HL-60 (cell line): ENCODE measurements around the gene BTBD2.

Source experiments
- DNase-seq, 2 experiments: peaks; one replicate each; pipeline ENCODE4 v3.0.0-alpha.2; 2010 to 2020; ENCODE audit warnings: low read depth in 1 of 2, low spot score in 1 of 2
- H3K27ac ChIP-seq: fragments of 250-450 bp; sonication (Bioruptor Pico); replicated peaks from 2 replicates; pipeline ENCODE4 v1.5.1; 2020; ENCODE audit warnings: mild to moderate bottlenecking, moderate library complexity
- H3K27me3 ChIP-seq: fragments of 250-450 bp; sonication (Bioruptor Pico); 2 replicates; pipeline ENCODE4 v1.5.1; 2021; ENCODE audit warnings: mild to moderate bottlenecking, moderate library complexity; ENCODE audit not compliant: insufficient read depth, poor library complexity, severe bottlenecking
- H3K4me3 ChIP-seq: replicated peaks from 2 replicates; pipeline ENCODE4 v1.5.1; 2011; ENCODE audit warnings: mild to moderate bottlenecking, control low read depth, low read length; ENCODE audit not compliant: insufficient read depth
- GABPA ChIP-seq: IDR thresholded peaks from 2 replicates; pipeline ENCODE4 v1.6.1; 2012; ENCODE audit warnings: low read depth
- POLR2AphosphoS5 ChIP-seq: IDR thresholded peaks from 2 replicates; pipeline ENCODE4 v1.6.1; 2012; ENCODE audit warnings: low read depth
- SPI1 ChIP-seq: IDR thresholded peaks from 2 replicates; pipeline ENCODE4 v1.6.1; 2012; ENCODE audit warnings: low read depth, mild to moderate bottlenecking, borderline replicate concordance
- TF ChIP-seq, protein P1 (sequence below): IDR thresholded peaks from one replicate; pipeline ENCODE4 v1.5.1; 2011; ENCODE audit warnings: low read length, control low read depth, inconsistent platforms; ENCODE audit not compliant: insufficient read depth
- TF ChIP-seq, protein P2 (sequence below): IDR thresholded peaks from 2 replicates; pipeline ENCODE4 v1.6.1; 2012; ENCODE audit warnings: low read depth; ENCODE audit not compliant: insufficient replicate concordance

The BTBD2 gene

DNA sequence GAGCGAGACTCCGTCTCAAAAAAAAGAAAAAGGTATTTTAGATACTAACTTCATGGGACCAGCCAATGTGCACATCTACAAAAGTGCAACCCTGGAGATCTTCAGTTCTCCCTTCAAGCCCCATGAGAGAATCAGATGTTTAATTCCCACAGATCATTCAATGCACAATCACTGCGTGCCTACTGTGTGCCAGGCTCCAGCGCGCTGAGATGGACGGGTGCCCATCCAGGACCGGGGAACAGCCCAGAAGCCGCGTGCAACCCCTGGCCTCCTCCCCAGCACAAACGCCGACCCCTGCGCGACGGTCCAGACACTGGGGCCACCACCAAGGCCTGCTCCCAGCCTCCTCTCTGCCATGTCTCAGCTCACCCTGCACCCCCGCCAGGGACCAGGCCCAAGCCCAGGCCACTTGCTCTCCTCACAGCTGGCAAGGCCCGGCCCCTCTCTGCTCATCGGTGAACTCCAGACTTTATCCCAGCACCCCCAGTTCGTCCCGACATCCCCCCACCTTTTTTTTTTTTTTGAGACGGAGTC is 5.3 kb downstream of the BTBD2 start:
- Histone ChIP-seq H3K4me3 (no peak overlapping the region), H3K27me3 (no peaks in the 10 kb centered on the region), H3K27ac (no peak overlapping the region)
- DNase-seq = no peak
- no peak for TF ChIP-seq GABPA

DNA sequence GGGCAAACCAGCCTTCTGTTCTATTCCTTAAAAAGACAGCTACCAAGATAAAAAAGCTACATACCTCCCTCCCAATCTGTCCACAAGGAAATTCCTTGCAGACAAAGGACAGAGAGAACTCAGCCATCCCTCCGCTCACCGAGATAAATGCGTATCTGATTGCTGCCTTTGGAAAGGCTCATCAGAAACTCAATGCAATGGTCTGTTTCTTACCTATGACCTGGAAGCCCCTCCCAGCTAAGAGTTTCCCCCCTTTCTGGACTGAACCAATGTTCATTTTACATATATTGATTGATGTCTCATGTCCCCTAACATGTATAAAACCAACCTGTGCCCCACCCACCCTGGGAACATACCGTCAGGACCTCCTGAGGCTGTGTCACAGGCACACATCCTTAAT is 11.6 kb downstream of the BTBD2 start:
- TF ChIP-seq, protein P1, sequence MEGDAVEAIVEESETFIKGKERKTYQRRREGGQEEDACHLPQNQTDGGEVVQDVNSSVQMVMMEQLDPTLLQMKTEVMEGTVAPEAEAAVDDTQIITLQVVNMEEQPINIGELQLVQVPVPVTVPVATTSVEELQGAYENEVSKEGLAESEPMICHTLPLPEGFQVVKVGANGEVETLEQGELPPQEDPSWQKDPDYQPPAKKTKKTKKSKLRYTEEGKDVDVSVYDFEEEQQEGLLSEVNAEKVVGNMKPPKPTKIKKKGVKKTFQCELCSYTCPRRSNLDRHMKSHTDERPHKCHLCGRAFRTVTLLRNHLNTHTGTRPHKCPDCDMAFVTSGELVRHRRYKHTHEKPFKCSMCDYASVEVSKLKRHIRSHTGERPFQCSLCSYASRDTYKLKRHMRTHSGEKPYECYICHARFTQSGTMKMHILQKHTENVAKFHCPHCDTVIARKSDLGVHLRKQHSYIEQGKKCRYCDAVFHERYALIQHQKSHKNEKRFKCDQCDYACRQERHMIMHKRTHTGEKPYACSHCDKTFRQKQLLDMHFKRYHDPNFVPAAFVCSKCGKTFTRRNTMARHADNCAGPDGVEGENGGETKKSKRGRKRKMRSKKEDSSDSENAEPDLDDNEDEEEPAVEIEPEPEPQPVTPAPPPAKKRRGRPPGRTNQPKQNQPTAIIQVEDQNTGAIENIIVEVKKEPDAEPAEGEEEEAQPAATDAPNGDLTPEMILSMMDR = no peak
- TF ChIP-seq, protein P2, sequence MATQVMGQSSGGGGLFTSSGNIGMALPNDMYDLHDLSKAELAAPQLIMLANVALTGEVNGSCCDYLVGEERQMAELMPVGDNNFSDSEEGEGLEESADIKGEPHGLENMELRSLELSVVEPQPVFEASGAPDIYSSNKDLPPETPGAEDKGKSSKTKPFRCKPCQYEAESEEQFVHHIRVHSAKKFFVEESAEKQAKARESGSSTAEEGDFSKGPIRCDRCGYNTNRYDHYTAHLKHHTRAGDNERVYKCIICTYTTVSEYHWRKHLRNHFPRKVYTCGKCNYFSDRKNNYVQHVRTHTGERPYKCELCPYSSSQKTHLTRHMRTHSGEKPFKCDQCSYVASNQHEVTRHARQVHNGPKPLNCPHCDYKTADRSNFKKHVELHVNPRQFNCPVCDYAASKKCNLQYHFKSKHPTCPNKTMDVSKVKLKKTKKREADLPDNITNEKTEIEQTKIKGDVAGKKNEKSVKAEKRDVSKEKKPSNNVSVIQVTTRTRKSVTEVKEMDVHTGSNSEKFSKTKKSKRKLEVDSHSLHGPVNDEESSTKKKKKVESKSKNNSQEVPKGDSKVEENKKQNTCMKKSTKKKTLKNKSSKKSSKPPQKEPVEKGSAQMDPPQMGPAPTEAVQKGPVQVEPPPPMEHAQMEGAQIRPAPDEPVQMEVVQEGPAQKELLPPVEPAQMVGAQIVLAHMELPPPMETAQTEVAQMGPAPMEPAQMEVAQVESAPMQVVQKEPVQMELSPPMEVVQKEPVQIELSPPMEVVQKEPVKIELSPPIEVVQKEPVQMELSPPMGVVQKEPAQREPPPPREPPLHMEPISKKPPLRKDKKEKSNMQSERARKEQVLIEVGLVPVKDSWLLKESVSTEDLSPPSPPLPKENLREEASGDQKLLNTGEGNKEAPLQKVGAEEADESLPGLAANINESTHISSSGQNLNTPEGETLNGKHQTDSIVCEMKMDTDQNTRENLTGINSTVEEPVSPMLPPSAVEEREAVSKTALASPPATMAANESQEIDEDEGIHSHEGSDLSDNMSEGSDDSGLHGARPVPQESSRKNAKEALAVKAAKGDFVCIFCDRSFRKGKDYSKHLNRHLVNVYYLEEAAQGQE = no peak
- no peak for TF ChIP-seq SPI1
- no peak for TF ChIP-seq GABPA
- no peak for TF ChIP-seq POLR2AphosphoS5
- DNase-seq = no peak
- no peak overlapping the region for H3K4me3 ChIP-seq
- H3K27me3 ChIP-seq = no peaks in the 10 kb centered on the region
- no peak overlapping the region for H3K27ac ChIP-seq

DNA sequence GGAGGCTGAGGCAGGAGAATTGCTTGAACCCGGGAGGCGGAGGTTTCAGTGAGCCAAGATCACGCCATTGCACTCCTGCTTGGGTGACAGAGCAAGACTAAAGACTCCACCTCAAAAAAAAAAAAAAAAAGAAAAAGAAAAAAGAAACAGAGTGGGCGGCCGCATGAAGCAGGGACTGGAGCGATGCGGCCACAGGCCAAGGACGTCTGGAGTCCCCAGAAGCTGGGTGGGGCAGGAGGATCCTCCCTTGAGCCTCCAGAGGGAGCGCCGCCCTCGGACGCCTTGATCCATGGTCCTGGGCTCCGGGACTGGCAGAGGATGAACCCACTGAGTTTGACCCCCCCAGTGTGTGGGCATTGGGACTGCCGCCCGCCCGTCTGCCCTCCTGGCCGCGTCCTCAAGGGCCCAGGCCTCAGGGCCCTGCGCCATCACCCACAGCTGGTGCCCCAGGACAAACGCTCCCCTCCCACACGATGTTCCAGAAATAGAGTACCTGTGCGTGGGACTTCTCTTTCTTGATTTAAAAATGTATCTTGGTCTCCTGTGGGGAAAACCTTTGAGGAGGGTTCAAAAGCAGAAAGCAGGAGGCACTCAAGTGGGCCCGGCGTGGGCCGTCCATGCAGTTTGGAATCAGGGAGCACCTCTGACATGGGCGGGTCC is 15.5 kb downstream of the BTBD2 start:
- no peak overlapping the region for H3K4me3 ChIP-seq

More for the DNA sequence above, 15.5 kb downstream of the BTBD2 start:
- TF ChIP-seq SPI1 (no peak), GABPA (no peak), POLR2AphosphoS5 (no peak)
- TF ChIP-seq, protein P2 = no peak
- TF ChIP-seq, protein P1 = no peak
- DNase-seq = no peak
- H3K27me3 ChIP-seq = no peaks in the 10 kb centered on the region
- no peak overlapping the region for H3K27ac ChIP-seq
